Psoas muscle (tissue), 8 donors: Measurements from ENCODE around the gene WDR1. TPM values are rescaled to one million over a fixed set of nuclear protein-coding genes. Genes with fewer than 3 reads are reported as not detected.
A peak's percentile ranks its signal among the peaks of the same experiment; 100 is the strongest.

Experiments used
- ATAC-seq, 4 donors: fragments of 200-7000 bp; cut with Tn5 transposase; one replicate each; pipeline ENCODE4 v1.9.1; 2020; ENCODE audit warnings: moderate library complexity in 3 of 4, mild to moderate bottlenecking in 2 of 4
- DNase-seq, 2 donors: peaks; one replicate each; pipeline ENCODE4 v3.0.0-alpha.2; 2020
- H3K27ac ChIP-seq: fragments of 200-600 bp; one replicate; pipeline ENCODE4 v1.8.0; 2022
- H3K27me3 ChIP-seq, 3 donors: fragments of 200-600 bp in 1 of 3; one replicate each; pipeline versions ENCODE4 v1.6.1 to v1.8.0; 2013 to 2022; ENCODE audit warnings: low read length in 2 of 3, mild to moderate bottlenecking in 2 of 3, moderate library complexity in 1 of 3; ENCODE audit not compliant: insufficient read depth in 3 of 3
- H3K36me3 ChIP-seq, 2 donors: fragments of 200-600 bp in 1 of 2; one replicate each; pipeline versions ENCODE4 v1.6.1 to v1.8.0; 2013 to 2022; ENCODE audit warnings: low read depth in 1 of 2, mild to moderate bottlenecking in 1 of 2, moderate library complexity in 1 of 2; ENCODE audit not compliant: insufficient read depth in 1 of 2
- H3K4me1 ChIP-seq: fragments of 200-600 bp; one replicate; pipeline ENCODE4 v1.8.0; 2022
- H3K4me3 ChIP-seq: fragments of 200-600 bp; one replicate; pipeline ENCODE4 v1.8.0; 2022; ENCODE audit warnings: mild to moderate bottlenecking
- H3K9me3 ChIP-seq: fragments of 200-600 bp; one replicate; pipeline ENCODE4 v1.8.0; 2022
- WGBS, 3 donors: extraction: QIAGEN DNeasy Blood & Tissue Kit; methylation state at CpG; one replicate each; pipeline versions ENCODE4 v1.1.6 to v1.1.7; 2013; 5-methylcytosine and 5-hydroxymethylcytosine counted together
- intact Hi-C, 2 donors: fragments of 100-400 bp; cut with DNase I; formaldehyde crosslinking; loops; one replicate each; pipeline versions ENCODE4 v1.11.0 to v1.14.2; 2022
- polyA plus RNA-seq, 3 donors: library from polyadenylated mRNA; stranded (reverse); fragments of 200-250 nt; gene quantifications; one replicate each; pipeline ENCODE4 v1.2.3, GENCODE V29; 2013
- total RNA-seq, 4 donors: library from RNA; stranded (reverse); fragmentation: NEBNext Ultra II Directional in 2 of 4; extraction: Animal tissue kit (Norgen Biotek cat#: 25700) in 2 of 4; gene quantifications; one replicate each; pipeline versions ENCODE4 v1.2.1 to v1.2.4, GENCODE V29; 2021 to 2023
- TF ChIP-seq, protein P1 (sequence below): fragments of 200-600 bp; IDR thresholded peaks from one replicate; pipeline ENCODE4 v1.8.0; 2022; ENCODE audit warnings: antibody characterized with exemption
- donor health status: healthy with polysubstance abuse.
- donor health status: DM: no; HTN: no; CAD: no; lungs with moderate emphysema.
- donor health status: Bipolar disorder and iron deficiency.
- donor health status: healthy.
- donor health status: DM: yes; HTN: yes; CAD: no.
- donor health status: DM: no; HTN: no; CAD: no.
- donor health status: DM: no; HTN: no; CAD: no.
- donor health status: DM: yes; HTN: yes; CAD: no.

WDR1 gene
- total and polyA plus RNA-seq, 7 donors = 55.6 to 273 (median 106) TPM

DNA sequence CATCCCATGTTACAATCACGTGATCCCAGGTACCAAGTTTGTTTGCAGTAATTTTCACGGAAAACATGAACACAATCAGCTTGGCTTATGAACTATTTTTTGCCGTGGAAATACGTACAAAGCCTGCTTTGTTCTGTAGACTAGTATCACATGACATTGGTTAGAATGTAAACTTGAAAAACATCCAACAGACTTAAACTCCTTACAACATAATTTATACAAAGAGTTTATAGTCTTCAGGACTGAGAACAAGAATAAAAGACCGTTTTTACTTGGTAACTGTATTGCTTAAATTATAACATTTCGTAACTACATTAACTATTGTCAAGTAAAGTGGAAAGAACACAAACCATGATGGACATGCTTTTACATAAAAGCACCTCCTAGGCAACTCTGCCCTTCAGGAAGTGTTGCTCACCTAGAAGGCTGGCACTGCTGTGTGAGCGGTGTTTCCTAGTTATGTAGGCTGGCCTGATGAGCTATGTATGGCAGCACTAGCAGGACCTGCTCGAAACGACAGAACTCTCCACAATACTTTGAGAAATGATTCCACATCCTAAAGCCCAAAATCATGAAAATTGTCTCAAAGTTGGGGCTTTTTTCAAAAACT, 41.8 kb upstream of the WDR1 start:
- Histone ChIP-seq H3K4me1 (no peaks in the 10 kb centered on the region), H3K9me3 (no peaks in the 10 kb centered on the region), H3K27ac (no peak overlapping the region), H3K36me3 (no peaks in the 10 kb centered on the region), H3K27me3 (no peaks in the 10 kb centered on the region), H3K4me3 (no peak overlapping the region)
- intact Hi-C loops = loop anchor here (2.0 to 10.0 kb wide), 3 partner anchors 390 to 394 kb away; no protein-coding TSS in a partner anchor
- no peak for ATAC-seq
- TF ChIP-seq, protein P1, sequence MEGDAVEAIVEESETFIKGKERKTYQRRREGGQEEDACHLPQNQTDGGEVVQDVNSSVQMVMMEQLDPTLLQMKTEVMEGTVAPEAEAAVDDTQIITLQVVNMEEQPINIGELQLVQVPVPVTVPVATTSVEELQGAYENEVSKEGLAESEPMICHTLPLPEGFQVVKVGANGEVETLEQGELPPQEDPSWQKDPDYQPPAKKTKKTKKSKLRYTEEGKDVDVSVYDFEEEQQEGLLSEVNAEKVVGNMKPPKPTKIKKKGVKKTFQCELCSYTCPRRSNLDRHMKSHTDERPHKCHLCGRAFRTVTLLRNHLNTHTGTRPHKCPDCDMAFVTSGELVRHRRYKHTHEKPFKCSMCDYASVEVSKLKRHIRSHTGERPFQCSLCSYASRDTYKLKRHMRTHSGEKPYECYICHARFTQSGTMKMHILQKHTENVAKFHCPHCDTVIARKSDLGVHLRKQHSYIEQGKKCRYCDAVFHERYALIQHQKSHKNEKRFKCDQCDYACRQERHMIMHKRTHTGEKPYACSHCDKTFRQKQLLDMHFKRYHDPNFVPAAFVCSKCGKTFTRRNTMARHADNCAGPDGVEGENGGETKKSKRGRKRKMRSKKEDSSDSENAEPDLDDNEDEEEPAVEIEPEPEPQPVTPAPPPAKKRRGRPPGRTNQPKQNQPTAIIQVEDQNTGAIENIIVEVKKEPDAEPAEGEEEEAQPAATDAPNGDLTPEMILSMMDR = no peak
- 53 to 64% (median 54%) methylated on average over 9 of the region's 9 CpGs for WGBS, 3 donors
- DNase-seq = no peak

- Histone ChIP-seq H3K9me3 (no peaks in the 10 kb centered on the region), H3K27me3 (no peaks in the 10 kb centered on the region), H3K4me3 (no peak overlapping the region), H3K36me3 (no peaks in the 10 kb centered on the region), H3K4me1 (no peaks in the 10 kb centered on the region), H3K27ac (no peak overlapping the region)
- ATAC-seq (peak; percentile 72 to 80 (median 74)), DNase-seq (no peak)
- intact Hi-C loops = loop anchor here (2.0 to 10.0 kb wide), 3 partner anchors 391 to 395 kb away; no protein-coding TSS in a partner anchor
- TF ChIP-seq, protein P1 = peak; percentile 77
- 19 to 29% (median 27%) methylated on average over 8 of the region's 8 CpGs for WGBS, 3 donors
These were observed 41.1 kb upstream of the WDR1 start for GRCh38 chr4:10157478-10158332.

DNA sequence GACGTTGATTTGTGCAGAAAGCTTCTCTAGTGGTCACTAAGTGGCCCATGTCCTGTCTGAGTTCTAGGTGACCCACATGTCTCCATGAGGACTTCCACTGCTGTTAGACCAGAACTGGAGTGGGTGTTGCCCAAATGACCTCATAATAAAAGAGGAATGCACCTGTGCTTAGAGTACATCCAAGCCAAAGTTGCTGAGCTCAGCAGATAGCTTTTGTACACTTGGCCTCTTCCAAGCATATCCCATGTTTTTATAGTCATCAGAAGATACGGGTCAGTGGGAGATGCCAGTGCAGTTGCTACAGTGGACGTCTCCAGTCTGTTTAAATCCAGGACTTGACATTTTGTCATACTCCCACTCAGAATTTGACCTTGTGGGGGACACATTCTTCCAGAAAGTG, 37.6 kb upstream of the WDR1 start:
- intact Hi-C loops = loop anchor here in 1 of 2 donors (10.0 kb wide), 1 partner anchor 389 kb away; no protein-coding TSS in a partner anchor

GRCh38 chr4:10153161-10153560, 36.6 kb upstream of the WDR1 start:
- Histone ChIP-seq H3K27me3 (no peaks in the 10 kb centered on the region), H3K27ac (no peak overlapping the region), H3K4me1 (no peaks in the 10 kb centered on the region), H3K4me3 (no peak overlapping the region), H3K9me3 (no peaks in the 10 kb centered on the region), H3K36me3 (no peaks in the 10 kb centered on the region)
- DNase-seq (no peak), ATAC-seq (no peak)
- TF ChIP-seq, protein P1 = no peak
- intact Hi-C loops = loop anchor here in 1 of 2 donors (10.0 kb wide), 1 partner anchor 388 kb away; no protein-coding TSS in a partner anchor
- WGBS, 3 donors = 88 to 98% (median 96%) methylated on average over 1 of the region's 1 CpG

More for the DNA sequence above, 37.6 kb upstream of the WDR1 start:
- DNase-seq (no peak), ATAC-seq (no peak)
- 63 to 80% (median 67%) methylated on average over 3 of the region's 3 CpGs for WGBS, 3 donors
- Histone ChIP-seq H3K36me3 (no peaks in the 10 kb centered on the region), H3K4me3 (no peak overlapping the region), H3K27ac (no peak overlapping the region), H3K27me3 (no peaks in the 10 kb centered on the region), H3K4me1 (no peaks in the 10 kb centered on the region), H3K9me3 (no peaks in the 10 kb centered on the region)
- TF ChIP-seq, protein P1 = no peak
